Epithelial cell of esophagus (primary cell): ENCODE data around the gene GADD45G.

Experiments used
- DNase-seq: peaks from one replicate; pipeline ENCODE4 v3.0.0; 2010; ENCODE audit warnings: low read depth
- H3K4me3 ChIP-seq: 2 replicates; pipeline ENCODE4 v1.5.1; 2011; ENCODE audit warnings: mild to moderate bottlenecking, low read length, control low read depth
- CTCF ChIP-seq: IDR thresholded peaks from 2 replicates; pipeline ENCODE4 v1.5.1; 2011; ENCODE audit warnings: low read depth, mild to moderate bottlenecking, low read length, control low read depth, inconsistent platforms; ENCODE audit not compliant: insufficient read depth; ENCODE audit errors: missing control alignments

Gene GADD45G

GRCh38 chr9:89637787-89638186 lies 33.0 kb downstream of the GADD45G start:
- DNase-seq, result no peak
- no peak for TF ChIP-seq CTCF
- no peak overlapping the region for H3K4me3 ChIP-seq

- no peak for TF ChIP-seq CTCF
- no peak for DNase-seq
- H3K4me3 ChIP-seq, result no peak overlapping the region
Observed at GRCh38 chr9:89638359-89638758, 33.5 kb downstream of the GADD45G start.

- DNase-seq, result no peak
- TF ChIP-seq CTCF, result no peak
Observed at GRCh38 chr9:89638893-89639292, 34.1 kb downstream of the GADD45G start.

GRCh38 chr9:89639367-89639795 lies 34.6 kb downstream of the GADD45G start:
- no peak for DNase-seq
- H3K4me3 ChIP-seq, result no peak overlapping the region
- no peak for TF ChIP-seq CTCF

More at GRCh38 chr9:89638893-89639292, 34.1 kb downstream of the GADD45G start:
- H3K4me3 ChIP-seq, result no peak overlapping the region

GRCh38 chr9:89639961-89640360 lies 35.1 kb downstream of the GADD45G start:
- DNase-seq, result no peak
- no peak for TF ChIP-seq CTCF
- no peak overlapping the region for H3K4me3 ChIP-seq

GRCh38 chr9:89640361-89640760 lies 35.5 kb downstream of the GADD45G start:
- no peak for TF ChIP-seq CTCF
- H3K4me3 ChIP-seq, result no peak overlapping the region
- no peak for DNase-seq

GRCh38 chr9:89640801-89641200 lies 36.0 kb downstream of the GADD45G start:
- no peak for DNase-seq
- TF ChIP-seq CTCF, result no peak
- H3K4me3 ChIP-seq, result no peak overlapping the region
